Upper lobe of left lung (tissue), 6 donors: ENCODE data around the gene FBXO41. TPM values are rescaled to one million over a fixed set of nuclear protein-coding genes. Genes with fewer than 3 reads are reported as not detected.

Experiments
- ATAC-seq, 2 donors: fragments of 200-7000 bp; cut with Tn5 transposase; one replicate each; pipeline ENCODE4 v1.9.1; 2022; ENCODE audit warnings: mild to moderate bottlenecking in 2 of 2, moderate library complexity in 2 of 2; ENCODE audit not compliant: low FRiP score in 2 of 2
- DNase-seq, 2 donors: peaks; one replicate each; pipeline ENCODE4 v3.0.0-alpha.2; 2019 to 2020
- H3K27ac ChIP-seq, 4 donors: fragments of 200-600 bp; sonication (generic); one replicate each; pipeline ENCODE4 v1.5.1; 2016 to 2019
- H3K27me3 ChIP-seq, 4 donors: fragments of 200-600 bp; sonication (generic); one replicate each; pipeline ENCODE4 v1.5.1; 2017 to 2019
- H3K36me3 ChIP-seq, 4 donors: fragments of 200-600 bp; sonication (generic); one replicate each; pipeline ENCODE4 v1.5.1; 2016 to 2019
- H3K4me1 ChIP-seq, 4 donors: fragments of 200-600 bp; sonication (generic); one replicate each; pipeline ENCODE4 v1.5.1; 2018 to 2019
- H3K4me3 ChIP-seq, 4 donors: fragments of 200-600 bp; sonication (generic); one replicate each; pipeline ENCODE4 v1.5.1; 2017 to 2019; ENCODE audit warnings: mild to moderate bottlenecking in 2 of 4, moderate library complexity in 1 of 4
- H3K9me3 ChIP-seq, 4 donors: fragments of 200-600 bp; sonication (generic); one replicate each; pipeline ENCODE4 v1.5.1; 2018 to 2019
- EP300 ChIP-seq, 4 donors: sonication (generic); formaldehyde crosslinking; IDR thresholded peaks; one replicate each; pipeline ENCODE4 v1.5.1; 2017; ENCODE audit warnings: antibody characterized with exemption in 4 of 4, control low read depth in 2 of 4
- POLR2A ChIP-seq, 4 donors: fragments of 450-650 bp; IDR thresholded peaks; one replicate each; pipeline ENCODE4 v1.5.1; 2016 to 2017; ENCODE audit warnings: antibody characterized with exemption in 4 of 4, mild to moderate bottlenecking in 2 of 4
- POLR2AphosphoS5 ChIP-seq, 2 donors: sonication (generic); formaldehyde crosslinking; IDR thresholded peaks; one replicate each; pipeline ENCODE4 v1.5.1; 2017; ENCODE audit warnings: antibody characterized with exemption in 2 of 2
- WGBS, 2 donors: methylation state at CpG; one replicate each; pipeline ENCODE4 v1.1.5; 2017 to 2018; 5-methylcytosine and 5-hydroxymethylcytosine counted together
- total RNA-seq, 6 donors: library from RNA; depleted of rRNA in 4 of 6; stranded (reverse); fragments of >200 nt in 4 of 6; gene quantifications; one replicate each; pipeline versions ENCODE4 v1.1.0 to v1.2.1, GENCODE V29; 2016 to 2021
- TF ChIP-seq, protein P1 (sequence below), 6 experiments: fragments of 450-650 bp in 4 of 6; fragments of 200-600 bp in 2 of 6; sonication (generic) in 2 of 6; IDR thresholded peaks; one replicate each; pipeline ENCODE4 v1.5.1; 2016 to 2019; ENCODE audit warnings: antibody characterized with exemption in 6 of 6
- donor health status: DM: no; HTN: no; CAD: no; lungs with moderate emphysema.
- donor health status: DM: no; HTN: yes; CAD: no; lungs with severe emphysema.

The FBXO41 gene
- total RNA-seq, 6 donors from 2014 or later = 1.5 to 9.4 (median 3.9) TPM

DNA sequence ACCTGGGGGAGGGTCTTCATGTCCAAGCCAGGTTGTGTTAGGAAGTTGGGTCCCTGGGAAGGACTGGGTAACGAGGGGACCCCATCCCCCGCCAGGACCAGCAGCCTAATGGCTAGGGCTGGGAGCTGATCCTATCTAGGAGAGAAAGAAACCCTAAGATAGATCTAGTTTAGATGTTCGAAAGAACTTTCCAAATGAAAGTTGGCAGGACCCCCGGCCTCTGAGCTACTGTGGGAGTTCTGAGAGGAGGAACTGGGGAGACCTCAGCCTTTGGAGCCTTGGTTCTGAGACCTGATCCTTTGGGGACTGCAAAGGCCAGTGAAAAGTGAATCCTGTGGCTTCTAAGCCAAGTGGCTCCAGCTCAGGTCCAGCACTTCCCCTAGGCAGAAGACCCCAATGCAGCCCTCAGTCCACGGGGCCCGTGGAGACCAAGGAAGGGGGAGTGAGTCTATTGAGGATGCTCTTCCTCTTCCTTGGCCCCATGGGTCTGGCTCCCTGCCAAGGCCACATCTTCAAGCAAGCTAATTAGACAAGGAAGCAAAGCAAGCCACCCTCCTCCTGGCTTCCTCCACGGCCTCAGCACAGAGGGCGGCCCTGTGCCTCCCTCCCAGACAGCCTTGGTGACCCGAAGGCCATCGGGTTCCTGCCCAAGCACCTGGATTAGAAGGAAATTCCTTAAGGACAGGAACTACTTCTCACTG is 26.7 kb downstream of the FBXO41 start:
- 59 to 60% methylated on average over 7 to 10 of the region's 10 CpGs for WGBS, 2 donors
- Histone ChIP-seq H3K27me3 (no peaks in the 10 kb centered on the region), H3K4me1 (no peaks in the 10 kb centered on the region), H3K36me3 (peaks cover 11 to 29% (median 20%) of the 10 kb centered on the region in 4 donors), H3K9me3 (no peaks in the 10 kb centered on the region), H3K4me3 (no peak overlapping the region), H3K27ac (no peak overlapping the region)
- TF ChIP-seq POLR2AphosphoS5 (IDR thresholded peaks at IDR 0.05) (no peak), EP300 (IDR thresholded peaks at IDR 0.05) (no peak), POLR2A (IDR thresholded peaks at IDR 0.05) (no peak)
- TF ChIP-seq, protein P1, sequence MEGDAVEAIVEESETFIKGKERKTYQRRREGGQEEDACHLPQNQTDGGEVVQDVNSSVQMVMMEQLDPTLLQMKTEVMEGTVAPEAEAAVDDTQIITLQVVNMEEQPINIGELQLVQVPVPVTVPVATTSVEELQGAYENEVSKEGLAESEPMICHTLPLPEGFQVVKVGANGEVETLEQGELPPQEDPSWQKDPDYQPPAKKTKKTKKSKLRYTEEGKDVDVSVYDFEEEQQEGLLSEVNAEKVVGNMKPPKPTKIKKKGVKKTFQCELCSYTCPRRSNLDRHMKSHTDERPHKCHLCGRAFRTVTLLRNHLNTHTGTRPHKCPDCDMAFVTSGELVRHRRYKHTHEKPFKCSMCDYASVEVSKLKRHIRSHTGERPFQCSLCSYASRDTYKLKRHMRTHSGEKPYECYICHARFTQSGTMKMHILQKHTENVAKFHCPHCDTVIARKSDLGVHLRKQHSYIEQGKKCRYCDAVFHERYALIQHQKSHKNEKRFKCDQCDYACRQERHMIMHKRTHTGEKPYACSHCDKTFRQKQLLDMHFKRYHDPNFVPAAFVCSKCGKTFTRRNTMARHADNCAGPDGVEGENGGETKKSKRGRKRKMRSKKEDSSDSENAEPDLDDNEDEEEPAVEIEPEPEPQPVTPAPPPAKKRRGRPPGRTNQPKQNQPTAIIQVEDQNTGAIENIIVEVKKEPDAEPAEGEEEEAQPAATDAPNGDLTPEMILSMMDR (IDR thresholded peaks at IDR 0.05) = no peak
- DNase-seq (peak in 1 of 2 donors; percentile 34), ATAC-seq (no peak)

DNA sequence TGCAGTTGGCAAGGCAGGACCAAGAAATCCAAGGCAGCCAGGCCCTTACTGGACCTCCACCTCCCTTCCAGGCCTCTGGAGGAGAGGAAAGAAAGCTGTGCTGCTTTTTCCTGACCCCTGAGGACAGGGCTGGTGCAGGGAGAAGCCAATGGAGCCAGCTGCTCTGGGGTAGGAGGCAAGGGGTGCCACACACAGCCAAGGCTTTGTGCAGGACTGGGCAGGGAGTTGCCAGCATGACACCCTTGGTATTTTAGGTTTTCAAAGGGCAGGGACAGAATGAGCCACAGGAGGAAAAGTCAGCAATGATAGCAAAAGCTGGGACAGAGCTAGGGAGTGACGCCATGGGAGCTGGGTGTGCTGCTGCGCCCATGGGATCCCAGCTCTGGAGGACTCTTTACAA is 27.3 kb downstream of the FBXO41 start:
- Histone ChIP-seq H3K4me3 (no peak overlapping the region), H3K9me3 (no peaks in the 10 kb centered on the region), H3K27ac (no peak overlapping the region), H3K36me3 (peaks cover 13 to 35% (median 26%) of the 10 kb centered on the region in 4 donors), H3K27me3 (no peaks in the 10 kb centered on the region), H3K4me1 (no peaks in the 10 kb centered on the region)
- WGBS, 2 donors = 89 to 97% methylated on average over 2 of the region's 2 CpGs
- no peak for ATAC-seq
- TF ChIP-seq EP300 (IDR thresholded peaks at IDR 0.05) (no peak), POLR2A (IDR thresholded peaks at IDR 0.05) (no peak), POLR2AphosphoS5 (IDR thresholded peaks at IDR 0.05) (no peak)
- TF ChIP-seq, protein P1 (IDR thresholded peaks at IDR 0.05) = no peak
- no peak for DNase-seq

DNA sequence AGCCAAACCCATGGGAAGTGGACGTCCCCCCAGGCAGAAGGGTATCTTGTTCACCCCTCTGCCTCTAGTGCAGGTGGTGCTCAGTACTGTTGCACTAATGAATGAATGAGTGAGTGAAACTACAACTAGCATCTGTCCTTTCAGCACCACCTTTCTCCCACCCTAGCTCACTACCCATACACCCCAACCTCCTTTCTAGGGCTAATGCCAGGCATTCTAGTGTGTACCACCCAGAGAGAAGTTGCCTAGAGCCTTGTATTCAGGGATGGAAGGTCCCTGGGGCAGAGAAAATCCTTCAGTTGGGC is 27.7 kb downstream of the FBXO41 start:
- Histone ChIP-seq H3K27me3 (no peaks in the 10 kb centered on the region), H3K27ac (no peak overlapping the region), H3K36me3 (peaks cover 13 to 39% (median 30%) of the 10 kb centered on the region in 4 donors), H3K4me3 (no peak overlapping the region), H3K4me1 (no peaks in the 10 kb centered on the region), H3K9me3 (no peaks in the 10 kb centered on the region)
- 45 to 94% methylated on average over 1 of the region's 1 CpG for WGBS, 2 donors
- DNase-seq (no peak), ATAC-seq (no peak)
- no peak for TF ChIP-seq POLR2AphosphoS5 (IDR thresholded peaks at IDR 0.05)
- no peak for TF ChIP-seq EP300 (IDR thresholded peaks at IDR 0.05)
- no peak for TF ChIP-seq POLR2A (IDR thresholded peaks at IDR 0.05)

DNA sequence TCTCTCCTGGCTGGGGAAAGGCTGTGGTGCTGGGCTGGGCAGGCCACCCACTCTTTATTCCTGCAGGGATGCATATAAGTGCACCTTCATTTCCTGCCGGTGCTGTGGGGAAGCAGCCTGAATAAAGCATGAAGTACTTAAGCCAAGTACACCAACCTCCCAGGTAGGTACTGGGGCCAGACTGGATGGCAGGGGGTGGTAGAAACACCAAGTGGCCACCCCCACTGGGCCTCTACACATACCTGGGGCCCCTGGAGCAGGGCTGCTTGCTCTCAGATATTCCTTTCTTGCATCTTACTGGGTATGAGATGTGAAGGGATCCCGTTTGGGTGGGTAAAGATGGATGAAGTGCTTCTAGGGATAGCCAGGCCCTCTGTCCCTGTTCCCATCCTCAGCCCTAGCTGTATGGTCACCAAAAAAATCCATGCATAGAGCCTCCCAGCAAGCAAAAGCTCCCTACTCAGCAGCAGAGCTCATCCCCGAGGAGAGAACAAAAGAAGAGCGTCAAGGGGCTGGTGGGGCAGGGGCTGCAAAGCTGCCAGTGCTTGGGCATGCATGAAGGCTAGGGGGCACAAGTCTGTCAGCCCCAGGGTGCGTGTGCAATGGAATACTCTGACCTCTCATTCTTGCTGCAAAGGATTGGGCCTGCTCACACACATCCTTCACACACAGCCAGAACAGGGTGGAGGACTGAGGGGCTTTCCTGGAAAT is 28.2 kb downstream of the FBXO41 start:
- H3K4me1 ChIP-seq = no peaks in the 10 kb centered on the region
- H3K36me3 ChIP-seq = peaks cover 17 to 44% (median 36%) of the 10 kb centered on the region in 4 donors
- no peak for DNase-seq
- no peak overlapping the region for H3K27ac ChIP-seq
- WGBS, 2 donors = 59 to 62% methylated on average over 5 of the region's 5 CpGs
- H3K4me3 ChIP-seq = no peak overlapping the region
- no peaks in the 10 kb centered on the region for H3K27me3 ChIP-seq
- TF ChIP-seq EP300 (IDR thresholded peaks at IDR 0.05) (no peak), POLR2AphosphoS5 (IDR thresholded peaks at IDR 0.05) (no peak), POLR2A (IDR thresholded peaks at IDR 0.05) (no peak)
- TF ChIP-seq, protein P1 (IDR thresholded peaks at IDR 0.05) = no peak
- no peak for ATAC-seq
- no peaks in the 10 kb centered on the region for H3K9me3 ChIP-seq

DNA sequence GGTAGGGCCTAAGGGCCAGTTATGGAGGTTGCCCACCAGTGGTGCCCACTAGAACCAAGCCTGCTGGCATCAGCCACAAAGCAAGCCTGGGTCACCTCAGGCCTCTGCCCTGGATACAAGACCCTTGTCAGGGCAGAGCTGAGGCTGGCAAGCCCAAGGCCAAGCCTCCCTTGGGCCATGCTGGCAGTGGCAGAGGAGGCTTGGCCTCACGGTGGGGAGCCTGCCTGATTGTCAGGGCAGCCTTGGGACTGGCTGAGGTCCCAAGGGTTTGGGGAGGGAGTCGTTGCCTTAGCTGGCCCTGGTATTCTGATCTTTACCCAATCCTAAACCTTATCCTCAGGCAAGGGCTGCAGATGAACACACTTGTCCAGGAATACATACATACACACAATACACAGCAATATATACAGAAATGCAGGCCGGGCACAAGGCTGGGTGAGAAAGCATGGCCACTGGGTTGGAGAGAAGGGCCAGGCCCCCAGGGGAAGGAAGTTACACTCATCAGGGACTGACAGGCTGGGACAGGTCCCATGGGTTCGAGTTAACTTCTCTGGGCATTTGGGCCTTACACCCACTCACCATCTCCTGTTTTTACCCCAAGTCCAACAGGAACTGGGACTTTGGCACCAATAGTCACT is 29.2 kb downstream of the FBXO41 start:
- TF ChIP-seq POLR2A (IDR thresholded peaks at IDR 0.05) = no peak
- TF ChIP-seq POLR2AphosphoS5 (IDR thresholded peaks at IDR 0.05) = no peak
- TF ChIP-seq EP300 (IDR thresholded peaks at IDR 0.05) = no peak
- ATAC-seq = no peak

More for the DNA sequence above, 29.2 kb downstream of the FBXO41 start:
- H3K36me3 ChIP-seq = peaks cover 26 to 54% (median 45%) of the 10 kb centered on the region in 4 donors
- no peaks in the 10 kb centered on the region for H3K27me3 ChIP-seq
- no peaks in the 10 kb centered on the region for H3K9me3 ChIP-seq
- H3K4me3 ChIP-seq = no peak overlapping the region
- WGBS, 2 donors = 40 to 83% methylated on average over 1 to 4 of the region's 4 CpGs
- H3K27ac ChIP-seq = no peak overlapping the region
- no peak for DNase-seq
- H3K4me1 ChIP-seq = no peaks in the 10 kb centered on the region
